ENCODE measurements around the gene POU6F2. TPM values are rescaled to one million over a fixed set of nuclear protein-coding genes. Genes with fewer than 3 reads are reported as not detected.

Gene POU6F2
- total and polyA plus RNA-seq, 9 of the 15 experiments (the other 6 are each of a cell fraction or from before 2014, with no cell fraction given) = 0.29 to 1.5 (median 0.96) TPM

DNA sequence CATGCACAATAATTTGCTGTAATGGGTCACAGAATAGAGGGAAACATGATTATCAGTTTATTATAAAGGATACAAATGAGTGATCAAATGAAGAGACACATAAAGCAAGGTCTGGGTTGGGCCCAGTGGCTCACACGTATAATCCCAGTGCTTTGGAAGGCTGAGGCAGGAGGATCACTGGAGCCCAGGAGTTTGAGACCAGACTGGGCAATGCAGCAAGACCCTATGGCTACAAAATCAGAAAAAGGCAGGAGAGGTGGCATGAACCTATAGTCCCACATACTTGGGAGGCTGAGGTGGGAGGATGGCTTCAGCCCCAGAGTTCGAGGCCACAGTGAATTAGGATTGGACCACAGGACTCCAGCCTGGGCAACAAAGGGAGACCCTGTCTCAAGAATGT lies 421.7 kb downstream of the POU6F2 start (continued):
- no peak for TF ChIP-seq IRF9 (tag; IDR thresholded peaks at IDR 0.05)

- POLR2A ChIA-PET = interaction anchor here (1.0 kb wide), 1 partner anchor 13 kb away, joined by 3 read pairs; no protein-coding TSS in a partner anchor
- no peak overlapping the region for H3K4me3 ChIP-seq
- no peaks in the 10 kb centered on the region for H4K20me1 ChIP-seq (replicated peaks; ENCODE audit: control insufficient read depth, insufficient read depth, low read length)
- H3K27ac ChIP-seq (ENCODE audit: extremely low read depth, low read depth, low read length) = no peak overlapping the region
- no peak overlapping the region for H3K9ac ChIP-seq (ENCODE audit: insufficient read depth in 1 of 2, low read depth in 2 of 2, low read length in 2 of 2)
- CTCF ChIA-PET (ENCODE audit: low intra/inter-chr PET ratio) = no interaction called here
- H3K79me2 ChIP-seq (ENCODE audit: control insufficient read depth, insufficient read depth, low read length) = no peaks in the 10 kb centered on the region
- no peaks in the 10 kb centered on the region; a peak in 2 of 5 replicates for H3K27me3 ChIP-seq (ENCODE audit: control insufficient read depth in 2 of 2, insufficient read depth in 2 of 2, low read length in 2 of 2)
- FAIRE-seq = no peak
- DNase-seq (ENCODE audit: extremely low read depth in 1 of 4, low spot score in 3 of 4) = no peak
- no peaks in the 10 kb centered on the region for H3K9me3 ChIP-seq (replicated peaks; ENCODE audit: control insufficient read depth, insufficient read depth, low read depth, low read length)
- H2AFZ ChIP-seq (ENCODE audit: low read depth, low read length) = no peak overlapping the region
- H3K9me1 ChIP-seq (ENCODE audit: control insufficient read depth, insufficient read depth, low read length) = no peaks in the 10 kb centered on the region
- in situ Hi-C loops (cut with MboI) (no loop called here), intact Hi-C loops (cut with micrococcal nuclease) (no loop called here)
- H3K4me1 ChIP-seq (replicated peaks in 1 of 2; ENCODE audit: control insufficient read depth in 2 of 2, insufficient read depth in 2 of 2, low read length in 2 of 2) = no peaks in the 10 kb centered on the region
- no peaks in the 10 kb centered on the region for H3K36me3 ChIP-seq (ENCODE audit: control insufficient read depth, insufficient read depth, low read length)
- no TSS peak for BruUV-seq (replicated peaks)
- H3K4me2 ChIP-seq (ENCODE audit: insufficient read depth, low read length) = no peak overlapping the region
- no peak for ATAC-seq
- WGBS (ENCODE audit: insufficient coverage, low coverage, missing lambda C conversion rate) = 5% methylated on average over 3 of the region's 3 CpGs
- TF ChIP-seq CBX3 (IDR thresholded peaks at IDR 0.05; ENCODE audit: borderline replicate concordance in 1 of 2, low read length in 2 of 2) (no peak), ZNF197 (CRISPR knock-in tag; IDR thresholded peaks at IDR 0.05; ENCODE audit: low read depth) (no peak), ZFP91 (CRISPR knock-in tag; IDR thresholded peaks at IDR 0.05) (no peak), HES1 (IDR thresholded peaks at IDR 0.05; ENCODE audit: low read depth) (no peak), PHF21A (IDR thresholded peaks at IDR 0.05; ENCODE audit: borderline replicate concordance, low read depth) (no peak), HIVEP1 (CRISPR knock-in tag; IDR thresholded peaks at IDR 0.05) (no peak)
- TF ChIP-seq, protein P1, sequence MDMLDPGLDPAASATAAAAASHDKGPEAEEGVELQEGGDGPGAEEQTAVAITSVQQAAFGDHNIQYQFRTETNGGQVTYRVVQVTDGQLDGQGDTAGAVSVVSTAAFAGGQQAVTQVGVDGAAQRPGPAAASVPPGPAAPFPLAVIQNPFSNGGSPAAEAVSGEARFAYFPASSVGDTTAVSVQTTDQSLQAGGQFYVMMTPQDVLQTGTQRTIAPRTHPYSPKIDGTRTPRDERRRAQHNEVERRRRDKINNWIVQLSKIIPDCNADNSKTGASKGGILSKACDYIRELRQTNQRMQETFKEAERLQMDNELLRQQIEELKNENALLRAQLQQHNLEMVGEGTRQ (CRISPR knock-in tag; IDR thresholded peaks at IDR 0.05) = no peak
- TF ChIP-seq, protein P2, sequence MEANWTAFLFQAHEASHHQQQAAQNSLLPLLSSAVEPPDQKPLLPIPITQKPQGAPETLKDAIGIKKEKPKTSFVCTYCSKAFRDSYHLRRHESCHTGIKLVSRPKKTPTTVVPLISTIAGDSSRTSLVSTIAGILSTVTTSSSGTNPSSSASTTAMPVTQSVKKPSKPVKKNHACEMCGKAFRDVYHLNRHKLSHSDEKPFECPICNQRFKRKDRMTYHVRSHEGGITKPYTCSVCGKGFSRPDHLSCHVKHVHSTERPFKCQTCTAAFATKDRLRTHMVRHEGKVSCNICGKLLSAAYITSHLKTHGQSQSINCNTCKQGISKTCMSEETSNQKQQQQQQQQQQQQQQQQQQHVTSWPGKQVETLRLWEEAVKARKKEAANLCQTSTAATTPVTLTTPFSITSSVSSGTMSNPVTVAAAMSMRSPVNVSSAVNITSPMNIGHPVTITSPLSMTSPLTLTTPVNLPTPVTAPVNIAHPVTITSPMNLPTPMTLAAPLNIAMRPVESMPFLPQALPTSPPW (CRISPR knock-in tag; IDR thresholded peaks at IDR 0.05) = no peak
- TF ChIP-seq, protein P3, sequence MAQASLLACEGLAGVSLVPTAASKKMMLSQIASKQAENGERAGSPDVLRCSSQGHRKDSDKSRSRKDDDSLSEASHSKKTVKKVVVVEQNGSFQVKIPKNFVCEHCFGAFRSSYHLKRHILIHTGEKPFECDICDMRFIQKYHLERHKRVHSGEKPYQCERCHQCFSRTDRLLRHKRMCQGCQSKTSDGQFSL (CRISPR knock-in tag; IDR thresholded peaks at IDR 0.05) = no peak
- TF ChIP-seq, protein P3 (tag; IDR thresholded peaks at IDR 0.05) = no peak
These were observed 422.3 kb downstream of the POU6F2 start for GRCh38 chr7:39399986-39400385.
